GM18507 (cell line): Measurements from ENCODE around the gene DYNC2I2.

Source experiments
- DNase-seq: peaks from one replicate; pipeline ENCODE4 v3.0.0; 2011; ENCODE audit warnings: low read depth; ENCODE audit not compliant: insufficient read length; ENCODE audit errors: extremely low spot score
- FAIRE-seq: peaks from 2 replicates; lab custom pipeline; 2011; peaks lifted over from hg19 to GRCh38; lab: Jason Lieb, UNC

DYNC2I2 gene

DNA sequence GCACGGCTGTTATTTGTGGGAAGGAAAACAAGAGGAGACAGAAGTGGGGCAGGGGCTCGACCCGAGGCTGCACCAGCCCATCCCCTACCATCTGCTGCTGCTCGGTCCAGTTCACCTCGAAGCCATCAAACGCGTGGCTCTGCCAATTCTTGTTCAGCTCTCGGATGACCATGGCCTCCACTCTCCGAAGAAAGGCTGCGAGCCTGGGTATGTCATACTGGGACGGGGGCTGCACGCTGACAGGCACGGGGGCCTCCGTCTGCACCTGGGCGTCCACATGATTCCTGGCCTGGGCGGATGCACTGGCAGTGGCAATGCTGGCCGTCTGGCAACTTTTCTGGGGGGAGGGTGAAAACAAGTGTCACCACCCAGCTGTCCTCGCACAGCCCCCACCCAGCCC lies 16.0 kb downstream of the DYNC2I2 start:
- no peak for FAIRE-seq

DNA sequence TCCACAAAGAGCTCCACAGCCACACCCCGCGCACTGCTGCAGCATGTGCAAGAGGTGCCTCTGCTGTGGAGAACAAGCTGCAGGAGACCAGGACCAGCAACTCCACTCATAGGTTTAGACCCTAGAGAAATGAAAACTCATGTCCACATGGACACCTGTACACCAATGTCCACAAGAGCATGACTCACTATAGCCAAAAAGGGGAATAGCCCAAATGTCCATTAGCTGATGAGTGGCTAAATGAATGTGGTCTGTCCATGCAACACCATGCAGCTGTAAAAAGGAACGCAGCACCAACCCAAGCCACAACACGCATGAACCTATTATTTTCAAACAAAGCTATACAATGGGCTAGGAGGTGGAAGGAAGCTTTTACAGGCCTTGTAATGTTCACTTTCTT lies 18.1 kb downstream of the DYNC2I2 start:
- DNase-seq, result no peak
- no peak for FAIRE-seq

More for the DNA sequence above, 16.0 kb downstream of the DYNC2I2 start:
- no peak for DNase-seq

DNA sequence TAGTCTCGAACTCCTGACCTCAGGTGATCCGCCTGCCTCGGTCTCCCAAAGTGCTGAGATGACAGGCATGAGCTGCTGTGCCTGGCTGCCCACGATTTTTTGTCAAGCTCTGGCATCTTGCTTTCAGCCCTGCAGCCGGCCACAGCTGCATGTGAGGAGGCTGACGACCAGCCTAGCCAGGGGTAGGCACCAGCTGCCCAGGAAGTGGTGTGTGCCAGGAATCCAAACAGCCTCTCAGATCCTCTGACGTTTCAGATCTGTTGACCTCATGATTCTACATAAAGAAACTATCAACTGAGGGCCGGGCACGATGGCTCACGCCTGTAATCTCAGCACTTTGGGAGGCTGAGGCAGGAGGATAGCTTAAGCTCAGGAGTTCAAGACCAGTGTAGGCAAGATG lies 19.0 kb downstream of the DYNC2I2 start:
- FAIRE-seq, result no peak

DNA sequence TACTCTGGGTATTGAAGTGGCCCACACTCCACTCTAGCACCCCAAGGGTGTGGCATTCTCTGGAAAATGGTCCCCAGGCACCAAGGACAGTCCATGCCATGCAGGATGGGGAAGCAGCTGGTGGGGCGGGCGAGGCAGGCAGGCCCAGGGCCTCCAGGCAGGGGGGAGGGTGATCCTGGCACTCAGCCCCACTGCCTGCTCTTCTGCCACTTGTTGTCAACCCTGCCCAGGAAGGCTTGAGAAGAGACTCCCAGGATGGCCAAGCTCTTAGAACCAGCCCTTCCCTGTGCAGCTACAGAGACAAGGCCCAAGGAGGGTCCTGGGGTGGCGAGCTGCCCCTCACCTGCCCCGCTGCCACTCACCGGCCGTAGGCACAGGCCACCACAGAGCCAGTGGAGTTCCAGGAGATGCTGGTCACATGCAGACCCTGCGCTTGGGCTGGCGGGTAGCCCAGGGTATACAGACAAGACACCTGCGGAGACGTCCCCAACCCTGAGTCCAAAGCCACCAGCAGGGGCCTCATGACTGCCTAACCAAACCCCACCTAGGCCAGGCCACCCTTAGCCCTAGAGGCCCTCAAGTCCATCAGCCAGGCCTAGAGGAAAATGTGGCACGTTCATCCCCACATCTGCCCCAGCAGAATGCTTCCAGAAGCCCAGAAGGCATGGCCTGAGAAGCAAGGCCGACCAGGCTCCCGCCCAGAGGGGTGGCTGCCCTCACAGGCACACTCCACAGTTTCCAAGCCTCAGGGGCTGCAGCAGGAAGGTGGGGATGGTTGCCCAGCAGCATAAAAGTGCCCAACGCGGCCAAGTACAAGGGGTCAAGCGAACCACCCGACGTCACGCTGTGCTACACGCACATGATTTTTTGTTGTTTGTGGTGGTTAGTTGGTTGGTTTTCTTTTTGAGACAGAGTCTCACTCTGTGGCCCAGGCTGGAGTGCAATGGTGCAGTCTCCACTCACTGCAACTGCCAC lies 19.8 kb downstream of the DYNC2I2 start:
- DNase-seq, result no peak
- no peak for FAIRE-seq

More for the DNA sequence above, 19.0 kb downstream of the DYNC2I2 start:
- no peak for DNase-seq

DNA sequence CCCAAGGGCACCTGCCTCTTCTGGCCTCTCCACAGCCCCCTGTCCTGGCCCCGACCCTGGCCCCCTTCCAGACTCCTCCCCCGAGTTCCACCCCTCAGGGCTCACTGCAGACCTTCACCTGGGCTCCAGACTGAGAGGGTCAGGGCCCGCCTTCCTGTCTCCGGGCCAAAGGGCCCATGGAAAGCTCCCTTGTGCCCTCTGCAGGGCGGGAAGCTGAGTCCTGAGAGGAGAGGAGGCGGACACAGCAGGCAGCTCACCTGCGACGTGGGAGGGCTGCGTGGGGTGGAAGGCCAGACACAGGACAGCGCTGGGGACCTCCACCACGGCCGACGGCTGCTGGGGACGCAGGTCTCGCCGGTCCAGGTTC lies 20.6 kb downstream of the DYNC2I2 start:
- FAIRE-seq (no peak), DNase-seq (no peak)

DNA sequence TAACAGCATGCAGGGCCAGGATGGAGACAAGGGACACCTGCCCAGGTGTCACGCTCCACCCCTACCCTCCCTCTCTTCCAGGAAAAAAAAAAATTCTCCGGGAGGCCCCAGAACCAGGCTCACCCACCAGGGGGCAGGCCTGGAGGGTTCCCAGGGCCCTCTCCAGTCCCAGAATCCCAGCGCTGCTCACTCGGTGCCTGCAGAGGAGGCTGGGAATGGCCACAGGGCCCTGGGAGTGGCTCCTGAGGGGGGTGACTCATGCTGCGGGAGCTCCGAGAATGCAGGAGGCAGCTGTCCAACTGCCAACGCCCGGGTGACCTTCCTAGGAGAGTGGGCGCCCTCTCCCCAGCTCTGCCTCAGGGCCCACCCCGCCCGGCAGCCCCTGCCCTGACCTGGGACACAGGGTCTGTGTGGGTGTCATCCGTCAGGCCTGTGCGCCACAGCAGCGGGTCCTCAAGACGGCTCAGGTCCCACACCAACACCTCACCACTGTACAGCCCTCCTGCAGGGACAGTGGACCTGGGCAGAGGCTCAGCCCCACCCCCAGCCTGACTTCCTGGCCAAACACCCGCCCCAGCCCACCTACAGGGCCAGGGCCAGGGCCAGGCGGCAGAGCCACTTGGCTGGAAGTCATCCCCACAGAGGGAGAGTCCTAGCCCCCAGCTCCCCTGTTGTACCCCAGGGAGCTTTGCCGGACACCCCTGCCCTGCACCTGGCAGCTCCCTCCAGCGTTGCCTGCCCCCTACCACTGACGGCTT lies 21.2 kb downstream of the DYNC2I2 start:
- FAIRE-seq, result no peak

DNA sequence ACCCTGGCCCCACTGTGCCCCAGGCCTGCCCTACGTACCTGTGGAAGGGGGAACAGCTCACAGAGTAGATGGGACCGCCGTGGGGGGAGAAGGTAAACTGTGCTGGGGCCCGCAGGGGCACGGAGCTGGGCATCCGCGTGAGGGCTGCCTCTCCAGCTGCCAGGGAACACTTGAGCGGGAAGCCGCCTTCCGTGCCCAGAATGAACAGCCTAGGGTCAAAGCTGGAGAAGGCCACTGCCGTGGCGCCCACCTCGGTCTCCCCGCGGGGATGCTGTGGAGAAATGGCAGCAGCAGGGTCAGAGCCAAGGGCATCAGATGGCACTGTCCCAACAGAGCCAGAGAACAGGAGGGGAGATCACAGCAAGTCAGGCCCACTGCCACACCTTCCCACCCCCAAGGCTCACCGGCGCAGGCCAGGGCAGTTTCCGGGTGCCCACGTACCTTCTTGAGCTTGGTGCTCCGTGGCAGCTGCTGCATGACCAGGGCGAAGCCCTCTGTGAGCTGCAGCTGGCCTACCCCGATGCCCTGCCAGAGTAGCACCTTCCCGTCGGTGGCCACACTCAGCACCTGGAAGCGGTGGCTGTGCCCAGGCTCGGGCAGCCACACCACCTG lies 21.9 kb downstream of the DYNC2I2 start:
- FAIRE-seq, result no peak
- no peak for DNase-seq

More for the DNA sequence above, 21.2 kb downstream of the DYNC2I2 start:
- no peak for DNase-seq

DNA sequence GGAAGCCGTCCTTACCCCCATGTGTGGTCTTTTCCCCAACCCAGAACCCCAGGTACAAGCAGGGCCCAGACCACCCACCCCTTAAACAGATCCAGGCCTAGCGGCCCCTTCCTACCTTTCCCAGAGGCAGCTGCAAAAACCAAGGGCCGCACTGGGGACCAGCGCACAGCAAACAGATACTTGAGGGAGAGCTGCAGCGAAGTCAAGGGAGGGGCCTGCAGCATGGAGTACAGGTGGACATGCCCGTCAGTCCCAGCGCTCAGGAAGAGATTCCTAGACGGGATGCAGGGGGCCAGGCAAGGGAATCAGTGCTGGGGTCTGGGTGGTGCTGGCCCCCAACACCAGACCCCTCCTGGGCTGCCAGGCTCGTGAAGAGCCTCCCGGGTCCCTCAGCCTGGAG lies 22.5 kb downstream of the DYNC2I2 start:
- FAIRE-seq (no peak), DNase-seq (no peak)

DNA sequence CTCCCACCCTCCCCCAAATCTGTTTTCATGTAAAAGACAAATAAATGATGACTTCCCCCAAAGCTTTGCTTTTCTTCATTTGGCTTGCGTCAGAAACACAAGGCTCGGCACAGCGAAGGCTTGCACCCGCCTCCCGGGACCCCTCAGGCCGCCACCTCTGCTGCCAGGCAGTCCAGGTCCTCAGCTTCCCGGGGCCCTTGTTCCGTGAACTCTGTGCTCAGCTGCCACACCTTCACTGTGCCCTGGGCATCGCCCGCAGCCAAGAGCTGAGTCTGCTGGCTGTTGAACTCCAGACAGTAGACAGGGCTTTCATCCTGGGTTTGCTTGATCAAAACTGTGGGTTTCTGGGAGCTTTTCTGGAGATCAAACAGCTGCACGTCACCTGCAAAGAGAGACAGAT lies 23.0 kb downstream of the DYNC2I2 start:
- no peak for FAIRE-seq
- no peak for DNase-seq

DNA sequence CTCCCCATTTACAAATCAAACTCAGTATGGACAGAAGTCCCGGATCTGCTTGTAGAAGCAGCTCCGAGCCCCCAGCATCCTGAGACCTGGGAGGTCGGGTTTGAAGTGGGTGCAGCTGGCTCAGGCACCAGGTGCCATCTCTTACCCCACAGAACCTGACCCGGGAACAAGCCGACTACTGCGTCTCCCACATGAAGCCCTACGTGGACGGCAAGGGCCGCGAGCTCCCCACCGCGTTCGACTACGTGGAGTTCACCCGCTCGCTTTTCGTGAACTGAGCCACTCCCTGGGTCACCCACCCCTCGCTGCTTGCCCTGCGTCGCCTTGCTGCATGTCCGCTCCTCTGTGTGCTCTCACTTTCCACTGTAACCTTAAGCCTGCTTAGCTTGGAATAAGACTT lies 23.6 kb downstream of the DYNC2I2 start:
- DNase-seq, result no peak
- FAIRE-seq, result no peak

DNA sequence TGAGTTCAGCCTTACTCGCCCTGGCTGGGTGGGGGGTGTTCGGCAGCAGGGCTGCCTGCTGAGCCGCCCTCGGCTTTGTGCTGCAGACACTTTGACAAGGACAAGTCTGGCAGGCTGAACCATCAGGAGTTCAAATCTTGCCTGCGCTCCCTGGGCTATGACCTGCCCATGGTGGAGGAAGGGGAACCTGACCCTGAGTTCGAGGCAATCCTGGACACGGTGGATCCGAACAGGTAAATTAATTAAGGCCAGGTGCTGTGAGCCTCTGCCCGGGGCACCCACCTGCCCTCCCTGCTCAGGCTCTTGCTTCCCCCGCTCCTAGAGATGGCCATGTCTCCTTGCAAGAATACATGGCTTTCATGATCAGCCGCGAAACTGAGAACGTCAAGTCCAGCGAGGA lies 24.2 kb downstream of the DYNC2I2 start:
- FAIRE-seq (no peak), DNase-seq (no peak)

DNA sequence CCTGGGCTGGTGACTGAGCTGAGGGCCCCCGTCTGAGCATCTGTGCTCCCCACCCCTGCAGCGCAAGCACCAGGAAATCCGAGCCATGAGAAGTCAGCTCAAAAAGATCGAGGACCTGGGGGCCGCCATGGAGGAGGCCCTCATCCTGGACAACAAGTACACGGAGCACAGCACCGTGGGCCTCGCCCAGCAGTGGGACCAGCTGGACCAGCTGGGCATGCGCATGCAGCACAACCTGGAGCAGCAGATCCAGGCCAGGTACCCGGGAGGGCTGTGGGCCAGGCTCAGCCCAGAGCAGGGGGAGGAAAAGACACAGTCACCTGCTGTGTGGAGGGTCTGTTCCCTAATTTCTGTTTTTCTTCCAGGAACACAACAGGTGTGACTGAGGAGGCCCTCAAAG lies 24.6 kb downstream of the DYNC2I2 start:
- FAIRE-seq (no peak), DNase-seq (no peak)

DNA sequence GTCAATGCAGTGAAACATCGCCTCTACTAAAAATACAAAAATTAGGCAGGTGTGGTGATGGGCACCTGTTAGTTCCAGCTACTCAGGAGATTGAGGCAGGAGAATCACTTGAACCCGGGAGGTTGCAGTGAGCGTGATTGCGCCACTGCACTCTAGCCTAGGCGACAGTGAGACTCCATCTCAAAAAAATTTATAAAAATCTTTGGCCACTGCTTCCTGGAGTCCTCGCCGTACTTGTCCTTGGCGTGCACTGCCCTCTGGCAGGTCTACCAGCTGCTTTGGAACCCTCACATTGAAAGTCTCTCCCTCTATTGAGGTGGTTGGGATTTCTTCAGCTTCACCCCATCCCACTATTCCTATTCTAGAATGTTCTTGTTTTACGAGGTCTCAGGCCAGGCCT lies 25.0 kb downstream of the DYNC2I2 start:
- DNase-seq, result no peak
- FAIRE-seq, result no peak

DNA sequence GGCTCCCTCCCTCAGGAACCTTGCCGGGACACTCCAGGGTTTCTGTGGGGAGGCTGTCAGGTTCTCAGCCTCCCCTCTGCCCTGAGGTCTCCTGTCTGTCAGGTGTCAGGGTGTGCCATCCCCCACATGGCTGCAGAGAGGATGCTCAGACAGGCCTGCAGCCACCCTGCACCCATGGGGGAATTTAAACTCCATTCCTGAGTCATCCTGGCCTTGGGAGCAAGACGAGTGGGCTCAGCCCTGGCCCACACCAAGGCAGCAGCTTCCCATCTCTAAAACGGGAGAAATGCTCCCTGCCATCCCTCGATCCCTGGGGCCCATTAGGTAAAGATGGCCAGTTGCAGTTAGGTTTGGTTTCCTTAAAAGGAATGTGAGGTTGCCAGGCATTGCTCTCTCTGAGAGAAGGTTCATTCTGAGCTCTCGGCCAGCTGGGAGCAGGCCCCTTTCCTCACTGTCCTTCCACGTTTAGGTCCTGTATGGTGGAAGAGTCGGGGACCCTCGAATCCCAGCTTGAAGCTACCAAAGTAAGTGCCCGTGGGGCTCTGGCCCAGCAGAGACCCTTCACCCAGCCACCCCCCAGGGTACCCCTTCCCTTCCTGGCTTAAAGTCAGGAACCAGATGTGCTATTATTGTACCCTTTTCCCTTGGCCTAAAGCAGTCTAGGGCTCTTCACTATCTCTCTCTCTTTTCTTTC lies 26.6 kb downstream of the DYNC2I2 start:
- FAIRE-seq (no peak), DNase-seq (no peak)

DNA sequence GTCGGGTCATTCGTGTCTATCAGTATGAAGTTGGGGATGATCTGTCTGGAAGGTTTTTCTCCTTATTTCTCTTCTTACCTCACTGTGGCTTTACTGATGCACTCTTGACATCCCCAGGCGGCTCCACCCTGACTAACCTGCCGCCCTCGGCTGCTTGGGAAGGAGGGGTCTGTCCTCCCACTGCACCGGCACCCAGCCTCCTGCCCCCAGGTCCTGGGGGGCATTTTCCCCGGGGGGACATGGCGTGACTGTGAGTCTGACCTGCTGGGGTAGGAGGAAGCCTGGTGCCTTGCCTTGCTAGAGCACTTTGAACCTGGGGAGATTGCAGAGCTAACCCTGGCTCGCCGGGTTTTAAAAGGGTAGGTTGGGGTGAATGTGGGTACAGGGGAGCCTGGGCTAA lies 27.5 kb downstream of the DYNC2I2 start:
- FAIRE-seq (no peak), DNase-seq (no peak)

DNA sequence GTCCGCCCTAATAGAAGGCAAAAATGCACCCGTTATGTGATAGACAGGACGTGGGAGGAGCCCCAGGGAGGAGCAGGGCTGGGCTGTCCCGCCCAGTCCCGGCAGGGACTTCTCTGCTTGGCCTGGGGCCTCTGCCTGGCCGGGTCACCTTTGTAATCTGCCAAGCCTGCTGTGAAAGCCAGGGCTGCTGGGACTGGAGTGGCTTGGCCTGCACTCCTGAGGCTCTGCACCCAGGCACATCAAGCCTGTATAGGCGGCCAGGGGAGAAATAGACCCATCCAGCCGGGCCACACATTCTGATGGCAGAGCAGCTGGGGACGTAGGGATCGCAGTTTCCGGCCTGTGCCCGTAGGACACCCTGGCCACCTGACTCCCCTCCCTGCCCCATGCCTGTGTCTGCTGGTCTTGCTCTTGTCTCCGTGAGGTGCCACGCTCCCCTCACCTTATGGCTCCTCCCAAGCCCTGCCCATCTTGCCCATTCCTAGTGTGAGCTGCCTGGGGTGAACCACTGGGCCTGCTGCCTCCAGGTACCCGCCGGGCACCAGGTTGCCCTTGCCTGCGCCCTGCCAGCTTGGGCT lies 28.1 kb downstream of the DYNC2I2 start:
- FAIRE-seq, result no peak
- no peak for DNase-seq

DNA sequence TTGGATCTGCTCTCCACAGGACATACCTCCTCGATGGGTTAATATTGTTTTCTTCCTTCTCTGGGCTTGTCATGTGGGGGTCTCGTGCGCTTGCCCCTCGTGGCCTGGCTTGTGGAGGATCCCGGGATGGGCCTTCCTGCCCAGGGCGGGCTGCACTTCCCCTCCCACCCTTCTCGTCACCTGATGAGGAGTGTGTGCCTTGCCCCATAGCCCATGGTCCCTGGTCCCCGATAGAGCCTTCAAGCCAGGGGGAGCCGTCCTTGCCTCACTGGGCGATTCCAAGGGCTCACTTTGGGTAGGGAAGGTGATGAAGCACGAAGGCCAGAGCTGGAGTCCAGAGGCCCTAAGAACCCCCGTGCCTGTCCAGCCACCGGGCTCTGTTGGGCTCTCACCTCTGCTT lies 28.7 kb downstream of the DYNC2I2 start:
- DNase-seq (no peak), FAIRE-seq (no peak)

DNA sequence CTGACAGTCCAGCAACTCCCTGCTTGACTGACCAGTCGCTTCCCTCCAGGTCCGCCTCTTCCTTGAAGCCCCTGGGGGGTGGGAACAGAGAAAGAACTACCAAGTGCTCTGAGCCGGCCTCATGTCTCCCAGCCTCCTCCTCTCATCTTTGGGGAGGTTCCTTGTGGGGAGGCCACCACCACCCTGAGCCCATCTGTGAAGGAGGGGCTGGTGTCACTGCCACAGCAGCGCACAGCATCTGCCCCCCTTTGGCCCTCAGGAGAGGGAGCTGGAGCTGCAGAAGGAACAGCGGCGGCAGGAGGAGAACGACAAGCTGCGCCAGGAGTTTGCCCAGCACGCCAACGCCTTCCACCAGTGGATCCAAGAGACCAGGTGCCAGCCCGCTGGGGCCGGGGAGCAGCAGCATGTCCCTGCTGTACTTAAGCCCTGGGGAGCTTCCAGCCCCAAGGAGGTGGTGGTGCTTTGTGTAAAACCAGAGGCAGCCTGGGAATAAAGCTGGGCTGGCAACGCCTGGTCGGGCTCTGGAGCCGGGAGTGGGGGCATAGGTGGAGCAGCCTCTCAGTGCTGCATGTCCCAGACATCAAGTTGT lies 29.4 kb downstream of the DYNC2I2 start:
- no peak for FAIRE-seq
- DNase-seq, result no peak

DNA sequence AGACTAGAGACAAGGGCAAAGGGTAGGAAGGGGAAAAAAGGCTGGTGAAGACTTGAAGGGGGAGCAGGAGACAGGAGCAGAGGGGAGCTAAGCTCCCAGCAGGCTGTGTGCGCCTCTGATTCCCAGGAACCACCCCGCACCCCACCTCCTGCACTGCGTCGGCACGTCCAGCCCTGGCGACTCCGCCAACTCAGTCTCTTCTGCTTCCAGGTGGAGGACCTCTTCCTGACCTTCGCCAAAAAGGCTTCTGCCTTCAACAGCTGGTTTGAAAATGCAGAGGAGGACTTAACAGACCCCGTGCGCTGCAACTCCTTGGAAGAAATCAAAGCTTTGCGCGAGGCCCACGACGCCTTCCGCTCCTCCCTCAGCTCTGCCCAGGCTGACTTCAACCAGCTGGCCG lies 30.5 kb downstream of the DYNC2I2 start:
- DNase-seq (no peak), FAIRE-seq (no peak)
